Activated CD4-positive, alpha-beta T cell treated with anti-CD3 and anti-CD28 coated beads, Interleukin-2, amount 50 U/mL, for 4 hours (primary cell): Measurements from ENCODE around the gene BHLHE40.

ENCODE experiments used
- DNase-seq, 2 experiments: peaks; one replicate each; pipeline ENCODE4 v3.0.0-alpha.2; 2020

Gene BHLHE40

GRCh38 chr3:5022187-5022965 lies 43.1 kb downstream of the BHLHE40 start:
- no peak for DNase-seq

DNA sequence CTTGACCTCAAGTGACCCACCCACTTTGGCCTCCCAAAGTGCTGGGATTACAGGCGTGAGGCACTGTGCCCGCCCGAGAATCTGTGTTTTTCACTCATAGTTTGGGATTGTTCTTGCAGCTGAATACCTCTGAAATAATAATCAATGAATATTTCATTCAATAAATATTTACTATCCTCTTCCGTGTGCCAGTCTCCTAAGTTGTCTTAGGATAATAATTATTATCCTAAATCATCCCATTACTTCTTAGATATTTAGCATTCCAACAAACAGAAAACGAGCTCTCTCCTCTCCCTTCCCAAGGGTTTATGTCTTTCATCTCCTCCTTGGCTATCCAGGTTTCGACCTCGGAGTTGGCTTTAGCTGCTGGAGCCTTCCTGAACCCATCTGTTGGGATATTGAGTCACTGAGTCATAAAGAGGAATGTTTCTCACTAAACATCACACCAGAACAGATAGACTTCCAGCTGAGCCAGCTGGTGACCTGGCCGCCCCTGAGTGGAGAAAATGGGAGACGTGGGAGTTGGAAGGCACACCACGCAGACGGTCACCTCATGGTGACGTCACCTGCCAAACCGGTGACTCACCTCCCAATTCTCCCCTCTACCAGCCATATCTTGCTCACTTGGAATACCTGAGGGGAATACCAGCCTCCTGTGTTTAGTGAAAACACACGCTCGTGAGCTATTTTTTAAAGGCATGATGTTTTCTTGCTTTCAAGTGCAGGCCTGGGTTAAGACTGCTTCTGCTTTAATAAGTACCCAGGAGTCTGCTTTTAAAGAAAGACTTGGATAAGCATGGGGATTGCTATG lies 43.9 kb downstream of the BHLHE40 start:
- DNase-seq: no peak

DNA sequence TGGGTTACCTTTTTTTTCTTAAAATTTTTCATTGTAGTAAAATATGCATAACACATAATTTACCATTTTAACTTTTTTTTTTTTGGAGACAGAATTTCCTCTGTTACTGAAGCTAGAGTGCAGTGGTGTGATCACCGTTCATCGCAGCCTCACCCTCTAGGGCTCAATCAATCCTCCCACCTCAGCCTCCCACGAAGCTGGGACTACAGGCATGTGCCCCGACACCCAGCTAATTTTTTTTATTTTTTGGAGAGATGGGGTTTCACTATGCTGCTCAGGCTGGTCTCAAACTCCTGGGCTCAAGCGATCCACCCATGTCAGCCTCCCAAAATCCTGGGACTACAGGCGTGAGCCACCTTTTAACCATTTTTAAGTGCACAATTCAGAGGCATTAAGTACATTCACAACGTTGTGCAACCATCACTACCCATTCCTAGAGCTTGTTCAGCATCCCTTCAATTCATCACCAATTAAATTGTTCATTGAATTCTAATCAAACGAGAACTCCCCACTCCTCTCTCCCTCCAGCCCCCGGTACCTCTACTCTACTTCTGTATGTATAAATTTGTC lies 44.6 kb downstream of the BHLHE40 start:
- DNase-seq: no peak

DNA sequence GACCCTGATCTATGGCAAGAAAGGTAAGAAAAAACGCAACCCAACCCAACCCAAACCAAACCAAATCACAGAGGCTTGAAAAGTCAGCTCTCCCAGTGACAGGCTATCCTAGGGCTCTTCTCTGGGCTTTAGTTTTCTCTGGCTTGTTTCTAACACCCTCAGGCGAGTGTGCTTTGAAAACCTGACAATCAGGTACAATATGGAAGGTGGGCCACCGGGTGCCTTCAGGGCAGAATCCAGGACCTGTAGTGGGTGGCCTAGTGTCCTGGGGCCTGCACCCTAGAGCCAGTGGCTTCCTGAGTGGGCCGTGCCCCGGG lies 46.8 kb downstream of the BHLHE40 start:
- DNase-seq: no peak

- DNase-seq: no peak
Measured at GRCh38 chr3:5029715-5030114, 50.5 kb downstream of the BHLHE40 start.

- DNase-seq: no peak
Measured at GRCh38 chr3:5030152-5030551, 50.9 kb downstream of the BHLHE40 start.

GRCh38 chr3:5032844-5033243 lies 53.6 kb downstream of the BHLHE40 start:
- DNase-seq: no peak
